Activated CD8-positive, alpha-beta memory T cell treated with anti-CD3 and anti-CD28 coated beads, Interleukin-2, amount 50 U/mL, for 24 hours (primary cell): ENCODE measurements around the gene ENTPD6.

Source experiments
- DNase-seq: peaks from one replicate; pipeline ENCODE4 v3.0.0-alpha.2; 2020; ENCODE audit errors: extremely low read depth

The ENTPD6 gene

DNA sequence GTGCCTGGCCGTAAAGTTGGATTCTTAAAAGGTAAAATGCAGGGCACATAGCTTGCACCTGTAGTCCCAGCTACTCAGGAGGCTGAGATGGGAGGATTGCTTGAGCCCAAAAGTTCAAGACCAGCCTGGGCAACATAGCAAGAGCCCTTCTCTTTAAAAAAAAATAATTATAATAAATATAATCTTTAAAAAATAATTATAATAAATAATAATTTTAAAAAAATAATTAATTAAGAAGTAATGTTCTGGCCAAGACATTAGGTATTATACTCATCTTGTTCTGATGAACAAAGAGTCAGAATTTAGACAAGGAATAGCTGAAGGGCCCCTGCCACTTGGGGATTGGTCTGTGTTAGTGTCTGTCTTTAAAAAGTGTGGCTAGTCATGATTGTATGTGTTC, 13.9 kb downstream of the ENTPD6 start:
- DNase-seq: no peak

DNA sequence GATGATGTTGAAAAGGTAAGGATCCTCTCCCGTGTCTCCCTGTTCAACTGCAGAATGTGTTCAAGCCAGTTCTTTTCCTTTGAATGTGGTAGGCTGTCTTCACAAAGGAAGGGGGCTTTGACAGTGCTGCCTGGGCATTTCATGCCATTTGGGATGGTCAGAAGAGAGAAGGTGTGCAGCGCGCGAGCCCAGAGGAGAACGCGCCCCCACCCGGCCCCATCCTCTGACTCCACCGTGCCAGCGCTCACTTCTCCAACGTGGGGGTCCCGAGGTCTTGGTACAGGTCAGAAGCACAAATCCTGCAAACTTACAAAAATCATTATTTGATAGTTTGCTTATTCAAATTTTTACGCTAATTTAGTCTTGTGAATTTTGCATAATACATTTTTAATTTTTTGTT, 14.4 kb downstream of the ENTPD6 start:
- DNase-seq: no peak

DNA sequence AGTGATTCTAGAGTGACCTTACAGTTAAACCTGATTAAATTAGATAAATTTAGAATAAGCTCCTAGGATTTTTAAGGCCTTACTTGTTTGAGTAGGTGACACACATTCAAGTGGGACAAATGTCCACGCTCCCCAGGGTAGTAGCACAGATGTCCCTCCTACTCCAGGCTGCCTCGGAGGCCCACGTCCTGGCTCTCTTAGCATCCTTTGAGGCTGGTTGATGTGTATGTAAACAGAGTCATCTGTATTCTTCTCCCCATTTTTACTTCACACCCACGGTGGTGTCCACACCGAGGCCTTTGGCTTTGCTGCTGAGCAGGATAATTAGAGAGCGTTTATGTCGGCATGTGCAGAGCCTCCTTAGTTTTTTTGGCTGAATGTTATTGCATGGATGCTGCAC, 15.8 kb downstream of the ENTPD6 start:
- DNase-seq: no peak

DNA sequence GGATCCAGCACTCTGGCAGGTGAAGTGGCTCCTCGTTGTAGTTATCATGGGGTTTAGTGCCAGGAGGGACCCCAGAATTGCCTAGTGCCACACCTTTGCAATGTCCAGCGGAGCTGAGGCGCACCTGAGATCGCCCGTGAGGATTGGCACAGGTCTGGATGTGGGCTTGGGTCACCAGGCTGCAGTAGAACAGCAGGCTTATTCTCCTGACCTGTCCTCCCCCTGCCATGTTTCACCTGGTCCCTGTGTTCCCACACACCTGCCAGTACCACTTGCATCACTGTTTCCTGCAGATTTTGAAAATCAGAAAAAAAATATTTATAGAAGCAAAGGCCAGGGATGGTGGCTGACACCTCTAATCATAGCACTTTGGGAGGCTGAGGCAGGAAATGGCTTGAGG, 16.7 kb downstream of the ENTPD6 start:
- no peak for DNase-seq

DNA sequence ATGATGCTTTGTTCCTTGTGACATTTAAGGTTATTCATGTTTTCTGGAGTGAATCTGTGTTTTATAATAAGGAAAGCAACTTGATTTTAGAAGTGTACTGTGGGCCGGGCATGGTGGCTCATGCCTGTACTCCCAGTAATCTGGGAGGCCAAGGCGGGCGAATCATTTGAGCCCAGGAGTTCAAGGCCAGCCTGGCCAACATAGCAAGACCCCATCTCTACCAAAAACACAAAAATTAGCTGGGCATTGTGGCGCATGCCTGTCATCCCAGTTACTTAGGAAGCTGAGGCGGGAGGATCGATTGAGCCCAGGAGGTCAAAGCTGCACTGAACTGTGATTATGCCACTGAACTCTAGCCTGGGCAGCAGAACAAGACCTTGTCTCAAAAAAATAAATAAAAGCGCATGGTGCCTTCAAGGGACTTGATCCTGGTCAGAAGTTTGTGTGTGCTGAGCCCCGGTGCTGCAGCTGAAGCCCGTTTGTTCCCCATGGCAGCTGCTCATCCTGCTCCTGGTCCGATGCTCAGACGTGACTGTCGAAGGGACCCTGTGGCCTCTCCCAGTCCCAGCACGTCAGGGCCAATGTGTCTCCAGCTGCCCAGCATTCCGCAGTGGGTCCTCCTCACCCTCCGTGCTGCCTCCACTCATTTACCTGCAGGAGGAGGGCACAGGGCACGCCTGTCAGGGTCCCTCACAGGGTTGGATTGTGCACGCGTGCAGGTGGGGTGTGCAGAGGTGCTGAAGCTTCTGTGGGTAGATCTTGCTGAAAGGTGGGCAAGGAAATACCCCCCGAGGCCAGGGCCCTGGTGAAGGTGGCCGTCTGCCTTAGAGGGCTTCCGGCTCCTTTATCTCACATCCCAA, 18.3 kb downstream of the ENTPD6 start:
- DNase-seq: no peak

DNA sequence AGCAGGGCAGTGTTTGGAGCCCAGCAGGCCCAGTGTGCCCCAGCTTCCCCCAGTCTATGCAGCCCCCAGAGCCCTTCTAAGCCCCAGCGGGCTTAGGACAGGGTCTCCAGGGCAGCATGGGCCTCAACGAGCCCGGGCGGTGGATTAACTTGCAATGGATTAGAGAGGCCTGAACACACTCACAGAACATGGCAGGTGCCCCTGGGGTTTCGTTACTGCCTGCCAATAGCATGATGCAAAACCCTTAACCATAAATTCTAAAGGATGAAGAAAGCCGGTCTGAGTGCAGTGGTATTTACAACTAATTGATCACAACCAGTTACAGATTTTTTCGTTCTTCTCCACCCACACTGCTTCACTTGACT, 18.9 kb downstream of the ENTPD6 start:
- DNase-seq: no peak

DNA sequence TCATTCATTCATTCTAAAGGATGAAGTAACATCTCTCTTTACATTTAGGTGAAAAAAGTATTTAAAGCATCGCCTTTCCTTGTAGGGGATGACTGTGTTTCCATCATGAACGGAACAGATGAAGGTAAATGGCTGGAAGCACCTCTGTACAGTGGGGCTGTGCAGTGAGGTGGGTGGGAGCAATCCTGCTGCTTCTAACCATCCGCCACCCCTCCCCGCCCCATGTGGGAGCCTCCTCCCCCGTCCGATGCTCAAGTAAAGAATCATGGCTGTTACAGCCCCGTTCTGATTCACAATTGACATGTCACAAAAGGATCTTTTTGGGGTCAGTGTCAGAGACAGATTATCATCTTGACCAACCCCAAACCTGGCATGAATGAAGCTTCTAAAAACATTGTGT, 19.3 kb downstream of the ENTPD6 start:
- DNase-seq: no peak

DNA sequence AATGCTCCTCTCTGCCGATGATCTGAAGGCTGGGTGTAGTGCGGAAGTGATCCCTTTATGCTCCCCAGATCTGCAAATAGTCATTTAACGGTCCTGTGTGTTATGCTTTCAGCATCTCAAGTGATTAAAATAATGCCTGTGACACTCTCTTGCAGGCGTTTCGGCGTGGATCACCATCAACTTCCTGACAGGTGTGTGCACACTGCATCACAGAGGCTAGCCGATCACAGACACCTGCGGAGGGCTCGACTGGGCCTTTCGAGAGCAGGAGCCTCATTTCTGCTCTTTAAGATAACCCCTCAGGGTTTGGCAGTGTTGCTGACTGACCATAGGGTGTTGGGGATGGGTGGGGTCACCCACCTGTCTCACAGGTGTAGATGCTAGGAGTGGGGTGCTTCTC, 20.0 kb downstream of the ENTPD6 start:
- DNase-seq: no peak

DNA sequence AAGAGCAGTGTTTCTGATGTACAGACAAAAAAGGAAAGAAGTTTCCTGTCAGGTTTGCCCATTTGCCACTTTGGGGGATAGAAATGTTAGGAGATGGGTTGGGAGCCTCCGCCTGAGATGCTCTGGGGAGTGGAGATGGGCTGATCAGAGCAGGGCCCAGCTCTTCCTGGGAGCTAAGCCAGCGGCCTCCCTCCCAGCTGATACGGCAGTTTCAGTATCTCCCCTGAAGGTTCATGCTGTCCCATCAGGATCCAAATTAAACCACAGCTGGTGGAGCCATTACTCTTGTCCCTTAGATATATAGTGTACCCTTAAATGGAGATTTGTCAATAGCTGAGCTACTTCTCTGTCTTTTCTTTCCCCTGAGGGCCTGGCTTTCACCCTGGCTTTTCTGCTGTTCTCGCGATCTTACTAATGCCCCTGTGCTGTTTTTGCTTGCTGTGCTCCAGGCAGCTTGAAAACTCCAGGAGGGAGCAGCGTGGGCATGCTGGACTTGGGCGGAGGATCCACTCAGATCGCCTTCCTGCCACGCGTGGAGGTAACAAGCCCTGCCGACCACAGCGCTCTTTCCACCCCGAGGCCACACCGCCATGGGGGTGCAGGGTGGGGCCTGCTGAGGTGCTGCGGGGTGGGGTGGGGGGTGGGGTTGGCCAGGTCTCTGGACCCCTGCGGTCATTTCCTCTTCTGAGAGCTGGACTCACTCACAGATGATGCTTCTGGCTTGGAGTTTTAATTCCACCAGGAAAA, 20.9 kb downstream of the ENTPD6 start:
- no peak for DNase-seq

DNA sequence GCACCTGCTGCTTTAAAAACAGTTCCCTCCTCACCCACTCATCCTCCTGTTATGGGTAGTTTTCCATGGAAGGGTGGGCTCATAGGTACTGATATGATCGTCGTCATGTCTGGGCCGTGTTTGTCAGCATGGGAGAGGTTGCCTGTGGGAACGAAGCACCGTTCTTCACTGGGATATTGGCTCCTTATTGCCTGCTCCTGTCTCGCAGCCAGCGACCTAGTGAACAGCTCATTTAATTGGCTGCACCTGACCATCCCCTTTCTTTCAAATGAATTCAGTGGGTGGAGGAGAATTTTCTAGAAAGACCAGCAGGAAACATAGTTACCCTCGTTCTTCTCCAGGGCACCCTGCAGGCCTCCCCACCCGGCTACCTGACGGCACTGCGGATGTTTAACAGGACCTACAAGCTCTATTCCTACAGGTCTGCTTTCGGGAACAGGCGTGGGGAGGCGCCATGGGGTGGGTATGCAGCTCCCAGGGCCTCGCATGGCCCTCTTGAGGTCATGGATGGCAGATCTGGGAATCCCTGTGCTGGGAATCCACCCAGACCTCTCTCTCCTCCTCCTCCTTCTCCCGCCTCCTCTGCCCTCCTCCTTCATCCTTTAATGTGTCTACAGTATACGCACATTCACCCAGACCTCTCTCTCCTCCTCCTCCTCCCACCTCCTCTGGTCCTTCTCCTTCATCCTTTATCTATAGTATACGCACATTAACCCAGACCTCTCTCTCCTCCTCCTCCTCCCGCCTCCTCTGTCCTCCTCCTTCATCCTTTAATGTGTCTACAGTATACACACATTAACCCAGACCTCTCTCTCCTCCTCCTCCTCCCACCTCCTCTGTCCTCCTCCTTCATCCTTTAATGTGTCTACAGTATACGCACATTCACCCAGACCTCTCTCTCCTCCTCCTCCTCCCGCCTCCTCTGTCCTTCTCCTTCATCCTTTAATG, 21.9 kb downstream of the ENTPD6 start:
- DNase-seq: no peak

DNA sequence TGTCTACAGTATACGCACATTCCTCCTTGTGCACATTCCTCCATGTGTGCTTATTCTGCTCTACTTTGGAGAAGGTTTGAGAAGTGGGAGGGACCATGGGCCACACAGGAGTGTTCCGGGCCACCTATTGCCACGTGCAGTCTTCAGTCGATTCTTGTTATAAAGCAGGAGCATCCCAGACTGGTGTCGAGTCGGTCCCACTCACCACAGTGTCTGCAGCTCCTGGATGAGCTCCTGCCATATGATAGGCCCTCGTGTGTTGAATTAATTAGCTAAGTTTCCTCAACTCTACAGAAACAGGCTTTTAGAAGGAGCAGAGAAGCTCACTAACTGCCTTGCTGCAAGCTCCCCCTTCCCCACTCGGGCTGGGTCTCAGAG, 22.6 kb downstream of the ENTPD6 start:
- no peak for DNase-seq

DNA sequence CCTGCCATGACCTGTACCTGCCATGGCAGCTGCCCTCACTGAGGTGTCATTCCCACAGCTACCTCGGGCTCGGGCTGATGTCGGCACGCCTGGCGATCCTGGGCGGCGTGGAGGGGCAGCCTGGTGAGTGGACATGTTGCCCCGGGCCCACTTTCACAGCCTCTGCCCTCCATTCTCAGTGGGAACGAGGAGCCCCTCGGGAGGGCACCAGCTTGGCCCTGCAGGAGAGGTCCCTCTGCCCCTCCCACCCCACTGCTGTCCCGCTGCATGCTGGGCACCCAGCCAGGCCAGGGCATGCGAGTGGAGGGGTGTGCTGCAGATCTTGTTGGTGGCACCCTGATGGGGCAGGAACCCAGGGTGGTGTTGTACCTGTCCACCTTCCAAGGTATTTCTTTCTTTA, 23.0 kb downstream of the ENTPD6 start:
- no peak for DNase-seq

DNA sequence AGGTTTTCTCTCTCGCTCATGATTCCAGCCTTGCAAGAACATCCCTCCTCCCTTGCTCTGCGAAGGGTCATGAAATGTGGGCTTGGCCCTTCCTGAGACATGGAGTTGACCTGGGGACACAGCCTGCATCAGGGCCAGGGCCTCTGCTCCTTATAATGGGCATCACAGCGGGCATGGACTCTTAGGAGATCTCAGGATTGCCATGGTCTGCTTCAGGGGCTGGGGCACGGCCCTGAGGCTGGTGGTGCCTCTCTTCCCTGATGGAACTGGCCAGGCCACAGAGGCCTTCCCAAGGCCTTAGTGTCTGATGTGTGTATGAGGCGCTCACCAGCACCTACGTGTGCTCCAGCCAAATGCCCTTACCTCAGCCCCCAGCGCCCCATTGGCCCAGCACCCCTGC, 23.9 kb downstream of the ENTPD6 start:
- no peak for DNase-seq

DNA sequence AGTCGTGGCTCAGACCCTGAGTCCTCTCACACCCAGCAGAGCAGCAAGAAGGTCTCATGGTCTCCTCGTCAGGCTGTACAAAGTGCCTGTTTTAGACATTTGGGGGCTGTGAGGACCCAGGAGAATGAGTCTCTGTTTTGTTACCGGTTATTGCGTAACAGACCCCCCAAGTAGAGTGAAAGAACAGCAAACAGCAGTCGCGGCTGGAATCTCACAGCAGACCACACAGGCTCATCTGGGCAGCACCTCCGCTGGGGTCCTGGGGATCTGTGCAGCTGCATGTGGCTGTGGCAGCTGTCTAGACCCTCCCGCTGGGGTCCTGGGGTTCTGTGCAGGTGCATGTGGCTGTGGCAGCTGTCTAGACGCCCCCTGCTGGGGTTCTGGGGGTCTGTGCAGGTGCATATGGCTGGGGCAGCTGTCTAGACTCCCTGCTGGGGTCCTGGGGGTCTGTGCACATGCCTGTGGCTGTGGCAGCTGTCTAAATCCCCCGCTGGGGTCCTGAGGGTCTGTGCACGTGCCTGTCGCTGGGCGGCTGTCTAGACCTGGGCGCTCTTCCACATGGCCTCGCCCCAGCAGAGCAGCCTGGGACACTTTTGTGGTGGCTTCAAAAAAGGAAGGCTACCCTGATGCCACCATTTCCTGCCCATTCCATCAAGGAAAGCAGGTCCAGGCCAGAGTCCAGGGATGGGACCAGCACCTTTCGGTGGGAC, 24.7 kb downstream of the ENTPD6 start:
- DNase-seq: no peak

DNA sequence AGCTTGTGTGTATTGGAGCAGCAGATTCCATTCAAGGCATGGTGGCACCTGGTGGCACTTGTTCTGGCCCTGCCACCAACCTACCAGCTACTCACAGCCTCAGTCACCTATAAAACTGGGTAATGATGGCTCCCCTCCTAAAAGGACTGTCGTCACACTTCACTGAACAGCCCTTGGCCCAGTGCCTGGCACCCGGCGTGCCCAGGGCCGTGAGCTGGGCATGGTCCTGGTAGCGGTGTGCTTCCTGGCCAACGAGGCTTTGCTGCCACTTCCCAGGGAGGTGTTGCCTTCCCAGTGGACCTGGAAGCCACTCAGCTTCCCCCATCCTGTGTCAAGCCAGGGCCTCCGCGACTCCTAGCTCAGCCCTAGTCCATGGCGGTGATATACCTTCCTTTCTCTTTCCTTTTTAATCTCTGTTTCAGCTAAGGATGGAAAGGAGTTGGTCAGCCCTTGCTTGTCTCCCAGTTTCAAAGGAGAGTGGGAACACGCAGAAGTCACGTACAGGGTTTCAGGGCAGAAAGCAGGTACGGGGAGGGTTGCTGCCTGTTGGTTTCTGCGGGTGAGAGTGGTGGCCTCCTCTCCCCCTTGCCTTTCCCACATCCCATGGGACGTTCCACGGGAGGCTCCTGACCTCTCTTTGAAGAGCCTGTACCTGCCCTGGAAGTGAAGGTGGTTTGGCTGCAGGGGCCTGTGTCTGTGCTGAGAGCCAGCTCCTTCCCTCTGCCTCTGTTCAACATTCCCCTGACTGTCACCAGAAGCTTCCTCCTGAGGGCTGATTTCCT, 25.5 kb downstream of the ENTPD6 start:
- DNase-seq: no peak

DNA sequence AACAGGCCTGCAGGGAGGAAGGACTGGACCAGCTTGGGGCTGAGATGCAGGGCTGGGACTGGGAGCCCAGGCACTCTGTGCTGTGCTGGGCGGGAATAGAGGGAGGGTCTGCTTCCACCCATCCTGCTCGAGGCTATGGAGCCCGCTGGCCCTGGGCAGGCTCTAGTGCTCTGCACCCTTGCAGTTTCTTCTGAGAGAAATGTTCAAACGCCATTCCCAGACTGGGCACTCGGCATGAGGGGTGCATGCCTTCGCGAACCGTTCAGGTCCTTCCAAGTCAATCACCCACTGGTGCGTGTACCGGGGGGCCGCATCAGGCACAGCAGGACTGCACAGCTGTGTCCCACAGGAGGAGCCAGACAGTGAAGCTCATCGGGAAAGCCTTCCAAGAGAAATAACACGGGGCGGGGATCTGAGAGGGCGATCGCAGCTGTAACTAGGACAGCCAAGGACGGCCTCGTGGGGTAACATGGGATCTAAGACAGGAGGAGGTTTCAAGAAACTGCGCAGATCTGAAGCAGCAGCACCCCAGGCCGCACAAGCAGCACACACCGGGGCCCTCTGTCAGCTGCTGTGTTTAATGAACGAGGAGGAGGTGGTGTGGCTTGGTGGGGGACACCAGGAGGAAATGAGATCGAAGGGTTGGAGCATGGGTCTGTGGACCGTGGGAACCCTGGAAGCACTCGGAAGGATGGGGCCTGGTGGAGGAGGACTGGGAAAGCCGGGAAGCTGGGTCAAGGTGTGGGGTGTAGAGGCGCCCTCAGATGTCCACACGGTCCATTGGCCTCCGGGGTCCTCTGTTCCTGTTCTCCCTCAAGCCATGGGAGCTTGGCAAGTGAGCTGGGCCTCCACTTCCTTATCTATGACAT, 26.3 kb downstream of the ENTPD6 start:
- DNase-seq: no peak

DNA sequence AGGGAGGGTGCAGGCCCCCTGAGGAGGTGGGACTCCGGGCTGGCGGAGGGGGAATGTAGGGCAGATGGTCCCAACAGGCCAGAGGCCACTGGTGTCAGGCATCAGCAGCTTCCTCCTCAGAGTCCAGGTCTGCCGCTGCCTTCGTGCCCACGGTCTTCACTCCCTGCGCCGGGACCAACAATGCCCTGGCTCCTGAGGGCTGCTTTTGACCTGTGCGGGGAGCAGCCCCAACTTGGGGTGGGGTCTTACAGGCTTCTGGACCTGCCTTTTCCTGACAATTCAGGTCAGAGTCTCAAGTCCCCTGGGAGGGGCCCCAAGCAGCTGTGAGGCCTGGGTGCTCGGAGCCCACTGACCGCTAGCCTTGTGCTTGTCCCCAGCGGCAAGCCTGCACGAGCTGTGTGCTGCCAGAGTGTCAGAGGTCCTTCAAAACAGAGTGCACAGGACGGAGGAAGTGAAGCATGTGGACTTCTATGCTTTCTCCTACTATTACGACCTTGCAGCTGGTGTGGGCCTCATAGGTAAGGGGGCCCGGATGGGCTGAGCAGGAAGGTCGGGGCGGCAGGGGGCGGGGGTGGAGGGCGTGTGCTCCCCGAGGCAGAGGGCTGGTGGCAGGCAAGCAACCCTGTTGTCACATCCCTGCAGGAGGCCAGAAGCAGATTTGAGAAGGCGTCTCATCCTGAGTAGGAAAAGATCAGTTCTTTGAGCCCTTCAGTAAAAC, 27.1 kb downstream of the ENTPD6 start:
- no peak for DNase-seq

DNA sequence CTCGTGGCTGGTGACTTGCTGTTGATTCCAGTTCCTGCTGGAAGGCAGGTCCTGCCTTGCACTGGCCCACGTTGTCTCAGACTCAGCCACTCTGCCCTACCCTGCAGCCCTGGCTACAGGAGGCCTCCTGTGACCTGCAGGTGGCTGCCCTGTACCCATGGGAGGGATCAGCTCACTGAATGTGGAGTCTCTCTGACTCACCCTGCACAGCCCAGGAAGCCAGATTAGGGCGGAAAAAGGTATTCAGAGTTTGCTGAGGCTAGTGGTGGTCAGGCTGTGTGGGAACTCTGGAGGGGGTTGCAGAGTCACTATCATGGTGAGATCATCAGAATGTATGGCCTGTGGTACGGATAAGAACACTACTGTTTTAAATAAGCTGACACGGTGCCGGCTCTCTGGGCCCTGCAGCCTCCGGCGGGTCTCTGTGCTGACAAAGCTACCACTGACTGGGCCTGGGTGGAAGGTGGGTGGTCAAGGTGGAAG, 27.7 kb downstream of the ENTPD6 start:
- no peak for DNase-seq
